Psoas muscle (tissue), 8 donors: Measurements from ENCODE around the gene COL27A1. TPM values are rescaled to one million over a fixed set of nuclear protein-coding genes. Genes with fewer than 3 reads are reported as not detected.

Experiments
- ATAC-seq, 4 donors: fragments of 200-7000 bp; cut with Tn5 transposase; one replicate each; pipeline ENCODE4 v1.9.1; 2020; ENCODE audit warnings: moderate library complexity in 3 of 4, mild to moderate bottlenecking in 2 of 4
- DNase-seq, 2 donors: peaks; one replicate each; pipeline ENCODE4 v3.0.0-alpha.2; 2020
- H3K27ac ChIP-seq: fragments of 200-600 bp; one replicate; pipeline ENCODE4 v1.8.0; 2022
- H3K27me3 ChIP-seq, 3 donors: fragments of 200-600 bp in 1 of 3; one replicate each; pipeline versions ENCODE4 v1.6.1 to v1.8.0; 2013 to 2022; ENCODE audit warnings: low read length in 2 of 3, mild to moderate bottlenecking in 2 of 3, moderate library complexity in 1 of 3; ENCODE audit not compliant: insufficient read depth in 3 of 3
- H3K36me3 ChIP-seq, 2 donors: fragments of 200-600 bp in 1 of 2; one replicate each; pipeline versions ENCODE4 v1.6.1 to v1.8.0; 2013 to 2022; ENCODE audit warnings: low read depth in 1 of 2, mild to moderate bottlenecking in 1 of 2, moderate library complexity in 1 of 2; ENCODE audit not compliant: insufficient read depth in 1 of 2
- H3K4me1 ChIP-seq: fragments of 200-600 bp; one replicate; pipeline ENCODE4 v1.8.0; 2022
- H3K4me3 ChIP-seq: fragments of 200-600 bp; one replicate; pipeline ENCODE4 v1.8.0; 2022; ENCODE audit warnings: mild to moderate bottlenecking
- H3K9me3 ChIP-seq: fragments of 200-600 bp; one replicate; pipeline ENCODE4 v1.8.0; 2022
- WGBS, 3 donors: extraction: QIAGEN DNeasy Blood & Tissue Kit; methylation state at CpG; one replicate each; pipeline versions ENCODE4 v1.1.6 to v1.1.7; 2013; 5-methylcytosine and 5-hydroxymethylcytosine counted together
- intact Hi-C, 2 donors: fragments of 100-400 bp; cut with DNase I; formaldehyde crosslinking; loops; one replicate each; pipeline versions ENCODE4 v1.11.0 to v1.14.2; 2022
- polyA plus RNA-seq, 3 donors: library from polyadenylated mRNA; stranded (reverse); fragments of 200-250 nt; gene quantifications; one replicate each; pipeline ENCODE4 v1.2.3, GENCODE V29; 2013
- total RNA-seq, 4 donors: library from RNA; stranded (reverse); fragmentation: NEBNext Ultra II Directional in 2 of 4; extraction: Animal tissue kit (Norgen Biotek cat#: 25700) in 2 of 4; gene quantifications; one replicate each; pipeline versions ENCODE4 v1.2.1 to v1.2.4, GENCODE V29; 2021 to 2023
- TF ChIP-seq, protein P1 (sequence below): fragments of 200-600 bp; IDR thresholded peaks from one replicate; pipeline ENCODE4 v1.8.0; 2022; ENCODE audit warnings: antibody characterized with exemption
- donor health status: healthy with polysubstance abuse.
- donor health status: DM: no; HTN: no; CAD: no; lungs with moderate emphysema.
- donor health status: Bipolar disorder and iron deficiency.
- donor health status: healthy.
- donor health status: DM: yes; HTN: yes; CAD: no.
- donor health status: DM: no; HTN: no; CAD: no.
- donor health status: DM: no; HTN: no; CAD: no.
- donor health status: DM: yes; HTN: yes; CAD: no.

The COL27A1 gene
- total and polyA plus RNA-seq, 7 donors, result 1.1 to 8.5 (median 3.9) TPM

DNA sequence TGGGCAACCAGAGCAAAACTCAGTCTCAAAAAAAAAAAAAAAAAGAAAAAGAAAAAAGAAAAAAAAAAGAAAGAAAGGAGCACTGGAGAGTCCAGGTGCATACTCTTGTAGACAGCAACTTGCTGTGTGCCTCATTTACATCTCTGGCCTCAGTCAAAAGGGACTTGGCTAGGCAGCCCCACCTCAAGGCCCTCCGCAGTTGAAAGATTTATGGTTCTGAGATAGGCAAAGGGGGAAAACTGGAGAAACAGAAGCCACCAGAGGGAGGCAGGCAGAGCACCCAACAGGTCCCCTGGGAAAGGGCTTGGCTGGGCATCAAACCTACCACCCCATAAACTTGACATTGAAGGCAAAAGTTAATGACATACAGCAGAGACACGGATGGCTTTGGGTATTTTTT, 180.4 kb downstream of the COL27A1 start:
- Histone ChIP-seq H3K27me3 (peaks cover 0 to under 1% (median 0%) of the 10 kb centered on the region in 3 donors), H3K9me3 (no peaks in the 10 kb centered on the region), H3K27ac (no peak overlapping the region), H3K4me1 (no peaks in the 10 kb centered on the region), H3K4me3 (no peak overlapping the region), H3K36me3 (peaks cover 0 to 6% of the 10 kb centered on the region in 2 donors)
- intact Hi-C loops, result no loop called here
- TF ChIP-seq, protein P1, sequence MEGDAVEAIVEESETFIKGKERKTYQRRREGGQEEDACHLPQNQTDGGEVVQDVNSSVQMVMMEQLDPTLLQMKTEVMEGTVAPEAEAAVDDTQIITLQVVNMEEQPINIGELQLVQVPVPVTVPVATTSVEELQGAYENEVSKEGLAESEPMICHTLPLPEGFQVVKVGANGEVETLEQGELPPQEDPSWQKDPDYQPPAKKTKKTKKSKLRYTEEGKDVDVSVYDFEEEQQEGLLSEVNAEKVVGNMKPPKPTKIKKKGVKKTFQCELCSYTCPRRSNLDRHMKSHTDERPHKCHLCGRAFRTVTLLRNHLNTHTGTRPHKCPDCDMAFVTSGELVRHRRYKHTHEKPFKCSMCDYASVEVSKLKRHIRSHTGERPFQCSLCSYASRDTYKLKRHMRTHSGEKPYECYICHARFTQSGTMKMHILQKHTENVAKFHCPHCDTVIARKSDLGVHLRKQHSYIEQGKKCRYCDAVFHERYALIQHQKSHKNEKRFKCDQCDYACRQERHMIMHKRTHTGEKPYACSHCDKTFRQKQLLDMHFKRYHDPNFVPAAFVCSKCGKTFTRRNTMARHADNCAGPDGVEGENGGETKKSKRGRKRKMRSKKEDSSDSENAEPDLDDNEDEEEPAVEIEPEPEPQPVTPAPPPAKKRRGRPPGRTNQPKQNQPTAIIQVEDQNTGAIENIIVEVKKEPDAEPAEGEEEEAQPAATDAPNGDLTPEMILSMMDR, result no peak
- WGBS, 3 donors, result 72 to 83% (median 77%) methylated on average over 2 of the region's 2 CpGs
- ATAC-seq (no peak), DNase-seq (no peak)

DNA sequence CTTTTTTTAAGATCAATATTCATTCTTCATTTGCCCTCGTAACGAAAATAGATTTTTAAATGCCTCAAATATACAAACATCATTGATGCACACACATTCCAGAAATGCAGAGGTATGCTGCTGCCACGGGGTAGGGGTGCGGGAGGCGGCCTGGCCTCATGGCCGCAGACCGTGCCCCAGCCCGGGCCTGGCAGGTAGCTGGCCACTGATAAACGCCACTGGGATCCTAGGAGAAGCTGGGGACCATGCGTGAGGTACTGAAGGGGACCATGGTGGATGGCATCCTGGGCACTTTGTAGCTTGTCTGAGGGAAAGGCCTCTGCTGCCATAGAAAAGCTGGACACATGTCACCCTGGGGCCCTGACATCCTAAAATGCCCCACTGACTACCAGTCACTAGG, 180.8 kb downstream of the COL27A1 start:
- no peaks in the 10 kb centered on the region for H3K4me1 ChIP-seq
- TF ChIP-seq, protein P1, result no peak
- H3K36me3 ChIP-seq, result peaks cover 0 to 7% of the 10 kb centered on the region in 2 donors
- DNase-seq (no peak), ATAC-seq (no peak)
- H3K4me3 ChIP-seq, result no peak overlapping the region
- WGBS, 3 donors, result 76 to 83% (median 81%) methylated on average over 10 of the region's 10 CpGs
- H3K27me3 ChIP-seq, result no peaks in the 10 kb centered on the region
- intact Hi-C loops, result no loop called here
- no peaks in the 10 kb centered on the region for H3K9me3 ChIP-seq
- no peak overlapping the region for H3K27ac ChIP-seq

DNA sequence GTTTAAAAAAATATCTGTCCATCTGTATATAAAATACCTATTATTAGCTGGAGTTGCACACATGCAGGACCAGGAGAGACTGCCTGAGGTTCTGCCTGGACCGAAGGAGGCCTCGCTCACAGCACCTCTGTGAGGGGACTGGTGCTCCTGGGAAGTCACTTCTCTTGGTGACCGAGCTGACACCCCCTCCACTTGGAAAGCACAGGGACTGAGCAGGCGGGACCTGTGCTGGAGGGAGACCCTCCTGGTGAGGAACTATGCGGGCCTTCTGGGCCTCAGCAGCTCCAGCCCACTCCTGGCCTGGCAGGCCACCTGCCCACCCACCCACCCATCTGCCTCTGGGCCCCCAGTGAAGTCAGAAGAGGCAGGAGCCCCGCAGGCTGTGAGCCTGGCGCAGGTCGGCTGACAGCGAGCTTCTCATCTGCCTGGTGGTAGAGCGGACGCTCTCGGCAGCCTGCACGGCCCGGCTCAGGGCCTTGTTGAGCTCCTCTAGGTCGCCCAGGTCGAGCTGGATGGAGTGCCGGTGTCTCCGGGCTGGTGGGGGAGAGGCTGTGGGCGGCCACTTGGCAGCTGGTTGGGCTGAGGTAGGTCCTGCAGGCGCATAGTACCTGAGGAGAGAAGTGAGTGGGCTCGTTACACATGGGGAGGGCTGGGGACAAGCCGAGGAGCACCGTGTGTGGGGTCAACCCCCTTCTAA, 181.5 kb downstream of the COL27A1 start:
- Histone ChIP-seq H3K4me3 (no peak overlapping the region), H3K9me3 (no peaks in the 10 kb centered on the region), H3K4me1 (no peaks in the 10 kb centered on the region), H3K36me3 (peaks cover 0 to 8% of the 10 kb centered on the region in 2 donors), H3K27ac (no peak overlapping the region), H3K27me3 (no peaks in the 10 kb centered on the region)
- TF ChIP-seq, protein P1, result no peak
- intact Hi-C loops, result no loop called here
- ATAC-seq (no peak), DNase-seq (no peak)
- 90 to 92% (median 91%) methylated on average over 22 to 23 of the region's 23 CpGs for WGBS, 3 donors

DNA sequence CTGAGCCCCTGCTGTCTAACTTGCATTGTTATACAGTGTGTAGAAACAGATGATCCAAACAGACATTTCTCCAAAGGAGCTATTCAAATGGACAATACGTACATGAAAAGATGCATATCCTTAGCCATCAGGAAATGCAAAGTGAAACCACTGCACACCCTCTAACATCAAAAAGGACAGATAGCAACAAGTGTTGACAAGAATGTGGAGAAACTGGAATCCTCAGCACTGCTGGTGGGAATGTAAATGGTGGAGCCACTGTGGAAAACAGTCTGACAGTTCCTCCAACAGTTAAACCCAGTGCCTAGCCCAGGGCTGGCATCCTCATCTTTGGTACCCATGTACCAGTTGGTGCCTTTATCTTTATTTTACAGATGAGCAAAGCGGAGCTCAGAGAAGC, 182.8 kb downstream of the COL27A1 start:
- H3K27me3 ChIP-seq, result no peaks in the 10 kb centered on the region
- intact Hi-C loops, result no loop called here
- peaks cover 0 to 10% of the 10 kb centered on the region in 2 donors for H3K36me3 ChIP-seq
- H3K4me1 ChIP-seq, result no peaks in the 10 kb centered on the region
- DNase-seq, result no peak
- ATAC-seq, result no peak
- H3K4me3 ChIP-seq, result no peak overlapping the region
- TF ChIP-seq, protein P1, result no peak
- H3K27ac ChIP-seq, result no peak overlapping the region
- H3K9me3 ChIP-seq, result no peaks in the 10 kb centered on the region
- WGBS, 3 donors, result 93 to 95% (median 94%) methylated on average over 2 of the region's 2 CpGs
